RPMI7951 (cell line): Measurements from ENCODE around the gene ARL6IP5. TPM values are rescaled to one million over a fixed set of nuclear protein-coding genes. Genes with fewer than 3 reads are reported as not detected.

Source experiments
- DNase-seq: peaks from one replicate; pipeline ENCODE4 v3.0.0-alpha.2; 2012; ENCODE audit warnings: low read depth
- total RNA-seq: library from RNA; depleted of rRNA; stranded (reverse); fragments of >200 nt; shearing (Covaris generic); gene quantifications from 2 replicates; pipeline ENCODE4 v1.2.3, GENCODE V29; 2014; rRNA removed

Gene ARL6IP5, protein sequence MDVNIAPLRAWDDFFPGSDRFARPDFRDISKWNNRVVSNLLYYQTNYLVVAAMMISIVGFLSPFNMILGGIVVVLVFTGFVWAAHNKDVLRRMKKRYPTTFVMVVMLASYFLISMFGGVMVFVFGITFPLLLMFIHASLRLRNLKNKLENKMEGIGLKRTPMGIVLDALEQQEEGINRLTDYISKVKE
- 167 and 175 TPM in 2 replicates for total RNA-seq

DNA sequence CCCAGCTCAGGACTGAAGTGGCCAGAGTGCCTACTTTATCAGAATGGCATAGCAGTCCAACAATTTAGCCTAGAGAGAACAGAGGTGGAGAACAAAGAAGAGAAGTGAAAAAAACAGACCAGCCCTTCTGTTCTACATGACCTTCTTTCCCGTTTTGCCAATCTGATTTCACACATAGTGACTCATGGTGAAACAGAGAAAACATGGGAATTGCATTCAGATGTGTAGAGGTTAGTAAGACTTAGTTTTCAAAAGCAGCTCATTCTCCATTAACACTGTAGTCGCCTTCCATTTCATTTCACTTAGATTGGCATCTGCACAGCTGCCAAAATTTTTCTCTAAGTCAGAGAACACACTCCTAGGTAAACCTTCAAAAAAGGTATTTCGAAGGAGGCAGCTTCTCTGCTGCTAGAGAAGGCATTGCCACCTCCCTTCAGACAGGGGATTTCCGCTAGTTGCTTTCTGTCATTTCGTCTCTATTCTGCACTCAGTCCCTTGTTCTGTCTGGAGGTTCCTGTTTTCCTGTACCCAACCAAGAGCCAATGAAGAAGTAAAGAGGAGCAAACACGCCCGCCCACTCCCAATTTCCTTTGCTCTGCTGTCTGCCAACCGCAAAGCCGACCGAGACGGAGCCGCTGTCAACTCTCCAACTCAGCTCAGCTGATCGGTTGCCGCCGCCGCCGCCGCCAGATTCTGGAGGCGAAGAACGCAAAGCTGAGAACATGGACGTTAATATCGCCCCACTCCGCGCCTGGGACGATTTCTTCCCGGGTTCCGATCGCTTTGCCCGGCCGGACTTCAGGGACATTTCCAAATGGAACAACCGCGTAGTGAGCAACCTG lies at the start of gene ARL6IP5:
ARL6IP5 (plus strand) TSS at position 612 of the 842 bp plus-strand sequence; CDS start at position 723, 111 bp downstream.
- DNase-seq, result peak; percentile 95

DNA sequence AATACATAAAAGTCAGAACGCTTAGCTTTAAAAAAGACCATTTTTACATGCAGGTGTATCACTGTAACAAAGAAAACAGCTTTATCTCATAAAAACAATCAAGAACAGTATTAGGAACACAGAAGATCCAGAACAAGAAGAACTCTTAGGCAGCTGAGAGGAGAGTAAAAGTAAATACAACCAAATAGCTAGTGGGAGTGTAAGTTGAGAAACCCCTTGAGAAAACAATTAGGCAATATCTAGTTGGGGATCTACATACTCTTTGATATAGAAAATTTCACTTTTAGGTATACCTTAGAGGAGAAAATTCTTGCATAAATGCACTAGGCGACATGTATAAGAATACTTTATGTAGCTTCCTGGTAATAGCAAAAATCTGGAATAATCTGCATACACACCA lies 40.1 kb upstream of the ARL6IP5 start:
- no peak for DNase-seq

DNA sequence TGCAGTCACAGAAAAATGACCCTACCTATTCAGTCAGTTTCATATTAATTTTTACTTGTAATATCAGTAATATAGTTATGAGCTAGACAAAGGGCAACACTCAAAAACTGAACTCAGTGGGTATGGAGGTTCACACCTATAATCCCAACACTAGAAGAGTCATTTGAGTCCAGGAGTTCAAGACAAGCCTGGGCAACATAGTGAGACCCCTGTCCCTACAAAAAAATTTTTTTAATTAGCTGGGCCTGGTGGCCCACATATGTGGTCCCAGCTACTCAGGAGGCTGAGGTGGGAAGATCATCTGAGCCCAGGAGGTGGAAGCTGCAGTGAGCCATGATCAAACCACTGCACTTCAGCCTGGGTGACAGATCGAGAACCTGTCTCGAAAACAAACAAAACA lies 35.7 kb upstream of the ARL6IP5 start:
- no peak for DNase-seq

DNA sequence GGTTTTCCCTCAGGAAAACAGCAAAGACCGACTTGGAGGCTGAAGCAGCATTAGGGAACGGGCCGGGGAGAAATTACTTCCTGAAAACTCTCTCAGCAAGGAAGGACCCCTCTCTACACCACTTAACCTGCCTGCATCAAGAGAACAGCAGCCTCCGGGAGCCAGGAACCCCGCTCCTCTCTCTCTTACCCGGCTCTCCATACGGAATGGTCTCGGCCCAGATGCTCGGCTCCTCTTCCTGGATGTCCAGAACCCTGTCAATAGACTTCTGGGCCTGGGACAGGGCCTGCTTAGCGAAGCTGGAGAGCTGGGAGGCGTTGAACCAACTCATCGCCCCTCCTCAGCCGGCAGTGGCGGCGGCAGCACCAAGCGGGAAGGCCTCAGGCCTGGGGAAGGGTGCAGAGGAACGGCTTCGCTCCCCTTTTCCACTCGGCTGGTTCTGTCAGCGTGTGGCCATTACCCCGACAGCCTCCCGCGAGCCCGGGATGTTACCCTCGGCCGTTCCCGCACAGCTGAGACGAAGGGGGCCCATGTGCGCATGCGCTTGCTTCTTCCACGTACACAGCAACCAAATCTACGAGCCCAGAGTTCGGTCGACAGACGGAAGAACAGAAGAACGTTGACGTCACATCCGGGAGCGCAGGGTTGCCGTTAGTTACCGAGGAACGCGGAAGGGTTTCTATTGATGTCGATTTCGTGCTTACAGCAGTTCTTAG lies 32.8 kb upstream of the ARL6IP5 start, which contains the start of gene TMF1:
TMF1 (minus strand) TSS at position 578 of the 716 bp plus-strand sequence; CDS start at position 331, 247 bp downstream.
- peak; percentile 98 for DNase-seq

DNA sequence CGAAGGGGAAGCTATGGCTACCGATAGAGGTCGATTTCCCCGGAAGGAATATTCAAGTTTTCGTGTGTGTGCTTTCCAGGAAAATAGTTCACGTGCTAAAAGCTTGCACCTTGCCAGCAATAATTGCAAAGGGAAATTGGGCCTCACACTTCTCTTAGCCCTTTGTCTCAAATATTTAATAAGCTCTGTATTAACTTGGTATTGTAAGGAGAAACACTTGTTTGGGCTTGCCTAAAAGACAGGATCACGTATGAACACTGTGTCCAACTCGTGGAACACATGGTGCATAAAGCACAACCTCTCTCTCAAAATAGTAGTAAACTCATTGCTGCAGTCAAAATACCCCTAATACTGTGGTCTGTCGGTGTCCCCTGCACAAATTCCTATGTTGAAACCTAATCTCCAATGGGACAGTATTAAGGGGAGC lies 32.3 kb upstream of the ARL6IP5 start:
- no peak for DNase-seq

DNA sequence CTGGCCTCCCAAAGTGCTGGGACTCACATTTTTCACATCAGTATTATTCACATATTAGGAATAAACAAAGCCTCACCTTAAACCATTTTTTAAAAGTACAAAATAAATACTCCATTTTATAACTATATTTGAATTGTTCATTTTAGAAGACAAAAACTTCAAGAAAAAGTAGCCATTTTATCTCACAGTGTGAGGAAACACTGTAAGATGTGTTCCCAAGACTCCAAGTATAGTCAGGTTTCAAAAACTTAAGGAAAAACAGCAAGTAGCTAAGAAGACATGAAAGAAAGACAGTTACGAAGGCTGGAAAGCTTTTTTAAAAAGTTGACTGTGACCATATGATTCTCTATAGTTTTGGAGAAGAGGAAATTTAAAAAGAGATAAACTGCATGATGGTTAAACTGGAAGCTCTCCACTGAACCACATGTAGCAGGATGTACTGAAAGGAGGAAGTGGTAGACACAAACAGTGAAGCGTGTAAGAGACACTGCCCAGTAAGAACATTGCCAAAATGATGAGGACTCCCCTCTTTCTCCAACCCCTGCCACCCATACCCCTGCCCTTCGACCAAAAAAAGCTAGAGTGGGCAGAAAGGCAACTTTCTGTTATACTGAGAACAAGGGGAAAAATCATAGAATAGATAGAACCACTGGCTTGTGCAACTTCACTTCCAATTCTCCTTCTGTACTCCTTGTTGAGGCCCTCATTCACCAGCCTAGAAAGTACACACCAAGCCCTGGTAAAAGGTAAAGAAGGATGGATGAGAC lies 26.4 kb upstream of the ARL6IP5 start:
- no peak for DNase-seq

DNA sequence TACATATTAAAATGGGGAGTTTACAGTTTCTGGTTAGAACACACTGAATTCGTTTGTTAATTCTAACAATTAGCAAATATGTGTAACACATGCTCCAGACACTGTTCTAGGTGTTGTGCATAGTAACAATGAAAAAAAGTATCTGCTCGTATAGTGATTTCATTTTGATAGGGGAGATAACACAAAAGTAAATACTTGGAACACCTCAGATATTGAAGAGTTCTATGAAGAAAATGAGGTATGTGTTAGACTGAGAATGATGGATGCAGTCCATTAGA lies 25.9 kb upstream of the ARL6IP5 start:
- DNase-seq, result no peak

DNA sequence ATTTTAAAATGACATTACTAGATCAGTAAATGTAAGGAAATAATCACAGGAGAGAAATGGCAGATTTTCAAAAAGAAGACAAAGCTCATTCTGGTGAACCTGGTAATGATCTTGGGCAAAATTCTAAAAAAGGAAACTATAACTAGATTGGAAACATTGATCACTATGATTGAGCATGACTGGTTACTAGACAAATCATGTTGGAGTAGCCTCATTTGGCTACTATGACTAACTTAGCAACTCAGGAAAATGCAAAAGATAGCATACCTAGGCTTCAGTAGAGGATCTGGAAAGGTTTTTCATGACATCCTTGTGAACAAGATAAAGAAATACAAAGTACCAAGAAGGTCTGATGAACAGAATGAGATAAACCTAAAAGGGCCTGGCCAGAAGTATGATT lies 25.0 kb upstream of the ARL6IP5 start:
- DNase-seq, result no peak

DNA sequence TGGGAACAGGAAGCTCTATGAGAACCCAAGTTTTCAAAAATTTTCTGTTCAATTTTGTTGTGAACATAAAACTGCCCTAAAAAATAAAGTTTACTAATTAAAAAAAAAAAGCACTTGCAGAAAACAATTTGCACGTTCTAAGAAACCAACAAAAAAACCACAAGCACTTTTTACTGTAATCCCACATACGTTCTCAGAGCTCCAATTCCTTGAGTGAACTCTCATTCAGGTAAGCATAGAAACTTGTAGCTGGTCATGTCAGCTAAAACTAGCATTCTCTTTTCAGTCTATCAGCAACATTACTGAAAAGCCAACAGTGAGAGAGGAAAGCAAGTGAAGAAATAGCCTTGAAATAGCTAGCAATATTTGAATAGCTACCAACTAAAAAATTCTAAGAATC lies 21.1 kb upstream of the ARL6IP5 start:
- DNase-seq, result no peak

DNA sequence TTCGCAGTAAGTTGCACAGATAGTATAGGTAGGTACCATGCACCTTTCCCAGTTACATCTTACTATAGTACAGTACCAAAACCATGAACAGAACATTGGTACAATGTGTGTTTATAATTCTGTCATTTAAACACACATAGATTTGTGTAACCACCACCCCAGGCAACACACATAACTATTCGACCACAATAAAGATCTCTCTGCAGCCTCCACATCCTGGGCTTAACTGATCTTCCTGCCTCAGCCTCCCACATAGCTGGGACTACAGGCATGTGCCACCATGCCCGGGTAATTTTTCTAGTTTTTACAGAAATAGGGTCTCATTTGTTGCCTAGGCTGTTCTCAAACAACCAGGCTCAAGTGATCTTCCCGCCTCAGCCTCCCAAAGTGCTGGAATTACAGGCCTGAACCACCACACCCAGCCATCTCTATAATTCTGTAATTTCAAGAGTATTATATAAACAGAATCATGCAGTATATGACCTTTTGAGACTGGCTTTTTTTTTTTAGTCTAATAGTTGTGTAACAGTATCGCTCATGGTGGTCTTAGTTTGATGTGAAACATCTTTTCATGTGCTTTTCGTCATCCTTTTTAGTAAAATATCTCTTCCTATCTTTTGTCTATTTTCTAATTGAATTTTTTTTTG lies 19.3 kb upstream of the ARL6IP5 start:
- no peak for DNase-seq

DNA sequence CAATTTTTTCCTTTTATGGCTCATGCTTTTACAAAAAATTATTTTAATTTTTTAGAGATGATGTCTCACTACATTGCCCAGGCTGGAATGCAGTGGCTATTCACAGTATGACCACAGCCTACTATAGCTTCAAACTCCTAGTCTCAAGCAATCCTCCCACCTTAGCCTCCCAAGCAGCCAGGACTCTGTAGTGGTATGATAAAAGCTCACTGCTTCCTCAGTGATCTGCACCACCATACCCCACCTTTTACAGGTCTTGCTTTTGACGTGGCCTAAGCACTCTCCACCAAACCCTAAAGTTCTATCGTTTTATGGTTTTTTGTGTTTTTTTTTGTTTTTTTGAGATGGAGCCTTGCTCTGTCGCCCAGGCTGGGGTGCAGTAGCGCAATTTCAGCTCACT lies 18.6 kb upstream of the ARL6IP5 start:
- DNase-seq, result no peak

DNA sequence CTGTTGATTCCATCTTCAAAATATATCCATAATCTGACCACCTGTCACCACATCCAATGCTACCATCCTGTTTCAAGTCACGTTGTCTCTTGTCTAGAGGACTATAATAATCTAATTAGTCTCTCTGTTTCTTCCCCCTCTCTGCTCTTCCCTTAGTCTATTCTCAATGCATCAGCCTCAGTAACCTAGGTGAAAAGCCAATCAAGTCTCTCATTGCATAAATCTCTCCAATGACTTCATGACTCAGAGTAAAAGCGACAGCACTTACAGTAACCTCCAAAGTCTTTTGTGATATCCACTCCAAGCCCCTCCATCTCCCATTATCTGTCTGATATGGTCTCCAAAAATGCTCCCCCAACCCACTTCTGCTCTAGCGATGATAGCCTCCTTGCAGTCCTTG lies 11.8 kb upstream of the ARL6IP5 start:
- DNase-seq, result no peak

DNA sequence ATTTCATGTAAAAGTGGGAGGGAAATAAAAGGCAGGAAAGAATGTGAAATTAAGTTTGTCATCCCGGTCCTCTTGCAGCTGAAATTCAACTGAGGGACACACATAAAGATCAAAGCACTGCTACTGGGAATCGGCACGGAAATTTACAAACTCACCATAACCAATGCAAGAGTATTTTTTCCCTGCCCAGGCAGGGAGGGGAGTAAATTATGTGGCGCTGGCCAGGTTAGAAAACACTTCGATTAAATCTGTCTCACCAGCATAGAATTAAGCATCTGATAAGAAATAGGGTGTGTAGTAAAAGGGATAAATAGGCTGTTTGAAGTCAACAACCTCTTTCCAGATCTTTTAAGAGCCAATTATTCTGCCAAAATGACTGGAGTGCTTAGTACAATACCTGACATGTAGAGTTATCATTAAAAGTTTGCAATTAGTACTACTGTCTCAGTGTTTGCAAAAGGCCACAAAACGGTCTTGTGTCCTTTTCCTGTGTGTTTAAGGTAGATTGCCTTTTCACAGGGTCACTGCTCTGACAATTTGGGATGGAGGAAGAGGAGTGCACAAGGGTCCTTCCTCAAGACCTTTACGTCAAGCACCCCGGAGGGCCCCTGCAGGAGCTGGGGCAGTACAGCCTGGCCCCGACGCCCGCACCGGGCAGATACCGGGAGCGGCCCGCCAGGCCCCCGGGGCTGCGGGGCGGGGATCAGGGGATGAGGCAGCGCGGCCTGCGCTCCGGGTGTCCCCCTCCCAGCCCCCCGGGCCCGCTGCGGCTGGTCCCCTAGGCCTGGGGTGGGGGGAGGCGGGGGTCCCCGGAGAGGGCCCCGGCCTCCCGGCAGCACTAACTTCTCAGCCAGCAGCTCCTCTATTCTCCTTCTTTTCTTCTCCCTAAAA lies 5.2 kb upstream of the ARL6IP5 start:
- DNase-seq, result peak; percentile 10

DNA sequence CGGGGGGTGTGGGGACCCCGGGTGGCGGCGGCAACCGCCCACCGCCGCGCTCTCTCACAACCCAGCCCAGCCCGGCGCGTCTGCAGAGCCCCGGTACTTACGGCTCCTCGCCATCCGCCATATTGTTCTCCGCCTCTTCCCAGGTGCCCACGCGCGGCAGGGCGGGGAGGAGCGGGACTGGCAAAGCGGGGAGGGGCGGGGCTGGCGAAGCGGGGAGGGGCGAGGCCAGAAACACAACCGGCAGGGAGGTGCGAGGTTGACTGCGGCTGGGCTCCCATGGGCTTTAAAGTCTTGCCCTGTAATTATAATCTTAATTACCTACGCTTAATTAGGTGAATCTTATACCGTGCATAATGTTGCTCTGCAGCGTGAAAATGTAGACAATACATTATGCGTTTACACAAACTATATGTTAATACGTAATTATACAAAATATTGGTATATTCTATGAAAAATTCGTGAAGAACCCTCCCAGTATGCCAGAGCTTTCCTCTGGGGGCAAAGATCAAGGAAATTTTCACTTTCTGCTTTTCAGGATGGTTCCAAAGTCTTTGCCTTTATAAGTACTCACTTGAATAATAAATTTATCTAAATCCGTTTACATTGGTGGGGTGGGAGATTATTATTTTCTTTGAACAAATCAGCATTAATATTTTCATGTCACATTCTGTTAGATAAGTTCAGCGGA lies 4.4 kb upstream of the ARL6IP5 start, which contains the start of gene UBA3:
UBA3 (minus strand) TSS at position 133 of the 688 bp plus-strand sequence; CDS start at position 121, 12 bp downstream.
- peak; percentile 85 for DNase-seq

DNA sequence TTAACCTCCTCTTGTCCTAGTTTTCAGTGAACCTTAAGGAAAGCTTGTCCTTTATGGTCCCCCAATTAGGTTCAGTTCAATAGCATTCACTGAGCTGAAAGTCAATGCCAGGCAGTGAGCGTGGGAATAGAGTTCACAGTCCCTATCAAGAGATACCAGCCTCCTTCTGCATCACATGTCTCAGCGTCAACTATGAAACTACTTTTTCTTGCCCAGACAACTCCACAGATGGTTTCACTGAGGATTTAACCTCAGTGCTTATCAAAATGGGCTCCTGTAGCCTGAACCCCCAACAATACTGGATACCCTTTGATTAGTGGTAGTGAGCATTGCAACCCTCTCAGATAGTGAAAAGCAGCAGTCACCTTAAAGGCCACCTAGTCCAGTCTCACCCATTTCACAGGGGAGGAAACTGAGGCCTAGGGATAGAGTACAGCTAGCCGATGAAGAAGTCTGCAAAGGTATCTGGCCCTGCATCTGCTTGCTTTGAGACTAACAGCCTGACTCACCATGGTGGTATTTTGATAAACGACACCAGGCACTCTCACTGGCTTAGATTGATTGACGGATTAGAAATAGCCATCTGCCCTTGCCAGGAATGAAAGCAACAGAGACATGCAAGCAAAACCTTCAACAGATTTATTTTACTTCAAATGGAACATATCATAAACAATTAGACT lies 3.0 kb upstream of the ARL6IP5 start:
- peak; percentile 72 for DNase-seq

DNA sequence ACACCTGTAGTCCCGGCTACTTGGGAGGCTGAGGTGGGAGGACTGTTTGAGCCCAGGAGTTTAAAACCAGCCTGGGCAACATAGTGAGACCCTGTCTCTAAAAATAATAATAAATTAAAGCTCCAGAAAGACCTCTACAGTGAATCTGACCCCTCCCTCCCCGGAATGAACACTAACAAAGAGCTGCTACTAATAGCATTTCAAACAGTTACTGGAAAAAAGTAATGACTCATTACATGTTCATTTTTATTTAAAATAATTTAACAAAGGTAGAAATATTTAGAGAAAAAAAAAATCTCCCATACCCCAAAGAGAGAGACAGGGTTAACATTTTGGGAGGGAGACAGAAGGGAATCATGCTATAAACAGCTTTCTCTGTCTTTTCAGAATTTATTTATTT lies 2.4 kb upstream of the ARL6IP5 start:
- DNase-seq, result no peak

DNA sequence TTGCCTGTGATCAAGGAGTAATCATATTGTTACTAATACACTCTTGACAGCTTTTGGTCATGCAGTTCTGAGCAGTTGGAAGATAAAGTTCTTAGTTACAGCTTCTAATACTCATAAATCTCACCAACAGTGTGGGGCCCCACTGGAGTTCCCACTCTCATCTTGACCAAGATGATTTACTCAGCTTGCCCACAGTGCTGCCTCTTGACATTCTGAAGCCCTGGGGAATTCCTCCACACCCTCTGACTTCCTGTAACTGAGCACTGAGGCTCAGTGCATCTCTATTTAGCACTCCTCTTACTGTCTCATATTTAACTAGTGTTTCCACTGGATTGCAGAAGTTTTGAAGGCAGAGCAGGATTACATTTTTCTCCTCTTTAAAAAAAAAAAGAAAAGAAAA lies 1.9 kb upstream of the ARL6IP5 start:
- peak; percentile 84 for DNase-seq

DNA sequence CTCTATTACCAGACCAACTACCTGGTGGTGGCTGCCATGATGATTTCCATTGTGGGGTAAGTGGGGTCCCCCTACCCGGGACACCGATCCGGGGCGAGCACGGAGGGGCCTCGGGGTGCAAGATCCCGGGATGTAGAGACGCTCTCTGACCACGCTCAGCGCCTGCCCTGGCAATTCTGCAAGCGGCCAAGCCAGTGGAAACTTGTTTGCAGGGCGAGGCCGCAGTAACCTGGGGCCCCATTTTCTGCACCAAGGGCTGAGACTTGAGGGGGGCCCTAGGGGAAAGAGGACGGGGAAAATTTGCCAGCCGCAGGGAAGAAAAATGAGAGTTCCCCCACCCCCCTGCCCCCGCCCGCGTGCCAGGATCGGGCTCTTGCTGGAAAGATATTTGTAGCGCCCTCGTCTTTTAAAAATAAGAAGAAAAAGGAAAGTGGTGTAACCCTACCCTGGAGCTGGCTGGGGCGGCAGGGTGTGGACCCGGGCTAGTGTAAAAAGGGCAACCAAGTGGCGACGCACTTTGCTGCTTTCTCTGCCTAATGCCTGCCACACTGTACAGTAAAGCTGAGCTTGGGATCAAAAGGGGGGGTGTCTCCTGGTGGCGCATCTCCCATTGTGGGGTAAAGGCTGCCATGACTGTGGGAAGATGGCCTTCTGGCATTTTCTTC lies 563 bp downstream of the ARL6IP5 start:
- DNase-seq, result peak; percentile 30
